Gastrocnemius medialis (tissue), 4 donors: ENCODE data around the gene MOXD1. TPM values are rescaled to one million over a fixed set of nuclear protein-coding genes. Genes with fewer than 3 reads are reported as not detected.

Experiments used
- ATAC-seq, 2 donors: fragments of 150-250 bp; one replicate each; pipeline ENCODE4 v1.9.1; 2016
- DNase-seq, 2 donors: peaks; one replicate each; pipeline ENCODE4 v3.0.0-alpha.2; 2019
- H3K27ac ChIP-seq, 4 donors: fragments of 200-600 bp; sonication (generic); 1 replicate in 1 of 4; 2 replicates in 3 of 4; pipeline ENCODE4 v1.5.1; 2016 to 2018; ENCODE audit warnings: mild to moderate bottlenecking in 2 of 4, moderate library complexity in 1 of 4
- H3K27me3 ChIP-seq, 3 donors: fragments of 200-600 bp; sonication (generic) in 2 of 3; 1 replicate in 1 of 3; 2 replicates in 2 of 3; pipeline versions ENCODE4 v1.5.1 to v1.6.0; 2016 to 2019; ENCODE audit warnings: mild to moderate bottlenecking in 1 of 3, moderate library complexity in 1 of 3
- H3K36me3 ChIP-seq, 2 donors: fragments of 200-600 bp; sonication (generic) in 1 of 2; one replicate each; pipeline ENCODE4 v1.5.1; 2017 to 2018
- H3K4me1 ChIP-seq, 2 donors: fragments of 200-600 bp; sonication (generic) in 1 of 2; one replicate each; pipeline ENCODE4 v1.5.1; 2016 to 2017; ENCODE audit warnings: mild to moderate bottlenecking in 2 of 2
- H3K4me3 ChIP-seq, 4 donors: fragments of 200-600 bp; sonication (generic) in 3 of 4; 1 replicate in 1 of 4; 2 replicates in 3 of 4; pipeline ENCODE4 v1.5.1; 2016 to 2019; ENCODE audit warnings: mild to moderate bottlenecking in 2 of 4
- H3K9me3 ChIP-seq, 3 donors: fragments of 200-600 bp; sonication (generic) in 2 of 3; 1 replicate in 1 of 3; 2 replicates in 2 of 3; pipeline ENCODE4 v1.5.1; 2016 to 2019
- POLR2A ChIP-seq, 2 donors: fragments of 450-650 bp; IDR thresholded peaks; one replicate each; pipeline ENCODE4 v1.6.1; 2017; ENCODE audit warnings: antibody characterized with exemption in 2 of 2, mild to moderate bottlenecking in 2 of 2, moderate library complexity in 2 of 2
- in situ Hi-C, 4 donors: fragments of 200-750 bp; cut with MboI; loops; one replicate each; pipeline versions ENCODE4 v1.15.0 to v1.8.0; 2017; ENCODE audit warnings: low sequenced_read_pairs in 4 of 4
- intact Hi-C: fragments of 100-400 bp; cut with DNase I; formaldehyde crosslinking; loops from one replicate; pipeline ENCODE4 v1.15.1; 2023; ENCODE audit warnings: low total_unique reads
- total RNA-seq, 4 donors: library from RNA; depleted of rRNA; stranded (reverse); fragments of >200 nt; gene quantifications; one replicate each; pipeline versions ENCODE4 v1.1.0 to v1.2.3, GENCODE V29; 2016
- TF ChIP-seq, protein P1 (sequence below), 5 experiments: fragments of 450-650 bp in 3 of 5; fragments of 200-600 bp in 2 of 5; sonication (generic) in 2 of 5; IDR thresholded peaks in 4 of 5; conservative IDR thresholded peaks in 1 of 5; 1 replicate in 4 of 5; 2 replicates in 1 of 5; pipeline ENCODE4 v1.5.1; 2016 to 2019; ENCODE audit warnings: antibody characterized with exemption in 5 of 5, mild to moderate bottlenecking in 3 of 5, moderate library complexity in 3 of 5

The MOXD1 gene
- total RNA-seq, 4 donors from 2014 or later = 0.62 to 0.69 (median 0.66) TPM; not detected in 1

DNA sequence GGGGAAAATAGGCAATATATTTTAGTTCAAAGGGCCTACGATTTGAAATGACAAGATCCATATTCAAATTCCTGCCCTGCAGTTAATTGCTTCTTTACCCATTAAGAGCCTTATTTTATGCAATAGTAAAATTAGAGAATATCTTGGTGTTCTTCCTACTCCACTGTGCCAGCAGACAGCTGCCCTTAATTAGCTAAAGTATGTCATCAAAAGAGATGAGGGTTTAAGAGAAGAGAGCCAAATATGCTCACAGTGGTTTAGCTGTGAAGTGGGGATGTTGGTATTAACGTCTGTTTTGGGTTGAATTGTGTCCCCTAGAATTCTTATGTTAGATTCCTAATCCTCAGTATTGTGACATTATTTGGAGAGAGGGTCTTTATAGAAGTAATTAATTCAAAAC, 148.1 kb downstream of the MOXD1 start:
- H3K4me3 ChIP-seq = no peak overlapping the region
- ATAC-seq = no peak
- no peaks in the 10 kb centered on the region for H3K27me3 ChIP-seq
- no peaks in the 10 kb centered on the region for H3K4me1 ChIP-seq
- H3K9me3 ChIP-seq = peaks cover 0 to 3% (median 0%) of the 10 kb centered on the region in 3 donors
- no peak overlapping the region for H3K27ac ChIP-seq
- intact Hi-C loops (no loop called here), in situ Hi-C loops (no loop called here)
- TF ChIP-seq, protein P1, sequence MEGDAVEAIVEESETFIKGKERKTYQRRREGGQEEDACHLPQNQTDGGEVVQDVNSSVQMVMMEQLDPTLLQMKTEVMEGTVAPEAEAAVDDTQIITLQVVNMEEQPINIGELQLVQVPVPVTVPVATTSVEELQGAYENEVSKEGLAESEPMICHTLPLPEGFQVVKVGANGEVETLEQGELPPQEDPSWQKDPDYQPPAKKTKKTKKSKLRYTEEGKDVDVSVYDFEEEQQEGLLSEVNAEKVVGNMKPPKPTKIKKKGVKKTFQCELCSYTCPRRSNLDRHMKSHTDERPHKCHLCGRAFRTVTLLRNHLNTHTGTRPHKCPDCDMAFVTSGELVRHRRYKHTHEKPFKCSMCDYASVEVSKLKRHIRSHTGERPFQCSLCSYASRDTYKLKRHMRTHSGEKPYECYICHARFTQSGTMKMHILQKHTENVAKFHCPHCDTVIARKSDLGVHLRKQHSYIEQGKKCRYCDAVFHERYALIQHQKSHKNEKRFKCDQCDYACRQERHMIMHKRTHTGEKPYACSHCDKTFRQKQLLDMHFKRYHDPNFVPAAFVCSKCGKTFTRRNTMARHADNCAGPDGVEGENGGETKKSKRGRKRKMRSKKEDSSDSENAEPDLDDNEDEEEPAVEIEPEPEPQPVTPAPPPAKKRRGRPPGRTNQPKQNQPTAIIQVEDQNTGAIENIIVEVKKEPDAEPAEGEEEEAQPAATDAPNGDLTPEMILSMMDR (IDR thresholded peaks at IDR 0.05 in 4 of 5, conservative IDR thresholded peaks at IDR 0.05 in 1 of 5) = no peak
- TF ChIP-seq POLR2A (IDR thresholded peaks at IDR 0.05) = no peak
- DNase-seq = no peak
- H3K36me3 ChIP-seq = no peaks in the 10 kb centered on the region

DNA sequence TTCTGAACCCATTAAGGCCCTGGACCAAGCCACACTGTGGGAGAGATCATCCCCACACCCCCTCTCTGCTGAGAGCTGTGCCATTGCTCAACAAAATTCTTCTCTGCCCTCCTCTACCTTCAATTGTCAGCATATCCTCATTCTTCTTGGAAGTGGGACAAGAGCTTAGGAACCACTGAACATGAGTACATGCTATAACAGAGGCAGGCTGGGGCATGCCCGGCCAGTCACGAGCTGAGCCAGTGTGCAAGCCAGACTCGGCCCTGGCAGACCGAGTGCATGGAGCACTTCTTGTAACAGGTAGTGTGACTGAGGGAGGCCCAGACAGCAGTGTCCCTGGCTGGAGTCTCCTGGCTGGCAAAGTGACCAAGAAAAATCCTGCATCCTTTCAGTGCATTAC, 149.2 kb downstream of the MOXD1 start:
- ATAC-seq (no peak), DNase-seq (peak in 1 of 2 donors; percentile 12)
- H3K27ac ChIP-seq = no peak overlapping the region
- H3K27me3 ChIP-seq = no peaks in the 10 kb centered on the region
- H3K4me1 ChIP-seq = no peaks in the 10 kb centered on the region
- no peak for TF ChIP-seq POLR2A (IDR thresholded peaks at IDR 0.05)
- TF ChIP-seq, protein P1 (IDR thresholded peaks at IDR 0.05 in 4 of 5, conservative IDR thresholded peaks at IDR 0.05 in 1 of 5) = no peak
- in situ Hi-C loops (no loop called here), intact Hi-C loops (no loop called here)
- H3K9me3 ChIP-seq = peaks cover 0 to 3% (median 0%) of the 10 kb centered on the region in 3 donors
- H3K4me3 ChIP-seq = no peak overlapping the region
- no peaks in the 10 kb centered on the region for H3K36me3 ChIP-seq

DNA sequence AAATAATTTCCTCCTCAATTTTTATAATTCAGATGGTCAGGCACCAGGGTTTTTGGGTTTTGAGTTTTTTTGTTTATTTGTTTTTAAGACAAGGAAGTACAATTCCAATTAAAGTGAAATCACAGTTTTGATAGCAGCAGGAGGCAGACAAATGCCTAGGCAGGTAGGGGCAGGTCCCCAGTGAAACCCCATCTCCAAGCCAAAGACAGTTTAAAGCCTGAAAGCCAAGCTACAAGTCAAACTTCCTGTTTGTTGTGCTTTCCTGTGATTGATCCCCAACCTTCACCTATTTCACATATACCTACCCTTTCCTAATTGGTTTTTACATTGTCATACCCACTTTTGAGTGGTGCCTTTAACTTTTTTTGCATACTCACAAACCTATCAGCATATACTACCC, 149.6 kb downstream of the MOXD1 start:
- in situ Hi-C loops (no loop called here), intact Hi-C loops (no loop called here)
- no peak for TF ChIP-seq POLR2A (IDR thresholded peaks at IDR 0.05)
- TF ChIP-seq, protein P1 (IDR thresholded peaks at IDR 0.05 in 4 of 5, conservative IDR thresholded peaks at IDR 0.05 in 1 of 5) = no peak
- no peak overlapping the region for H3K27ac ChIP-seq
- no peaks in the 10 kb centered on the region for H3K4me1 ChIP-seq
- no peak overlapping the region for H3K4me3 ChIP-seq
- H3K9me3 ChIP-seq = peaks cover 0 to 3% (median 0%) of the 10 kb centered on the region in 3 donors
- no peak for ATAC-seq
- H3K36me3 ChIP-seq = no peaks in the 10 kb centered on the region
- no peaks in the 10 kb centered on the region for H3K27me3 ChIP-seq
- no peak for DNase-seq

DNA sequence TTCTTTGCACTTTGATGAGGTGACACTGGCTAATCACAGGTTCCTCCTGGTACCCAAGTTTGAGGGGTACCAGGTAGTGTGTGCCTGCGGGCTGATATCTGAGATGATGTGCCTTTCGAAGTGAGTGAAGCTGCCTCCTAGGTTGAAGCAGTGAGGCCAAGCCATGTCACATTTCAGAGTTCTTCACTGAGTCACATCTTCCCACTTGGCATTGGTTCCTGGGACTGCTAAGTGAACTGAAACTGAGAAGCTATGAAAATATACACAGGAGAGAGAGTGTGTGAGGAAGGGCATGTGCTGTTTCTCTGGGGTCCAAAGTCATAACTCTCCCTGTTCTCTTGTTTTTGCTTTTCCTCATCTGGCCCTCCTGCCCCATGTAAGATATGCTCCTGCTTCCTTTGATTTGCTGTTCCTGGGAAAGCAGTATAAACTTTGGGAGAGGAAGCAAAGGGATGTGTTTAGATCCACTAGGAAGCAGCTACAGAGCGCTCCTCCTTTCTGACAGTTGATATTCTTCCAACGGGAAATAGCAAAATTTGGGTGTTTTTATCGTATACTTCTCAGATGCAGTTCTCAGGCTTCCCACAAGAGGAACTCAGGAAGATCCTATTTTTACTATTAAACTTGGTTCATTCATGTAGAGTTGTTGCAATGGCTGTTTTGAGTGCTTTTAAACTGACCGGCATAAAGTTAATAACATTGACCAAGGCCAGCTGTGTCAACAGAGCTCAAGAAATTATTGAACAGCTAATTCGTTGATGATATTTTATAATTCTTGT, 153.7 kb downstream of the MOXD1 start:
- DNase-seq (no peak), ATAC-seq (no peak)
- no peaks in the 10 kb centered on the region for H3K27me3 ChIP-seq
- H3K27ac ChIP-seq = no peak overlapping the region
- no peak overlapping the region for H3K4me3 ChIP-seq
- TF ChIP-seq, protein P1 (IDR thresholded peaks at IDR 0.05 in 4 of 5, conservative IDR thresholded peaks at IDR 0.05 in 1 of 5) = no peak
- no peak for TF ChIP-seq POLR2A (IDR thresholded peaks at IDR 0.05)
- H3K36me3 ChIP-seq = no peaks in the 10 kb centered on the region
- in situ Hi-C loops = no loop called here
- H3K9me3 ChIP-seq = peaks cover 0 to 3% (median 0%) of the 10 kb centered on the region in 3 donors
- H3K4me1 ChIP-seq = no peaks in the 10 kb centered on the region
- intact Hi-C loops = no loop called here
